Lower leg skin (tissue), 3 donors: ENCODE measurements around the gene TEKT3.

Experiments used
- POLR2A ChIP-seq, 2 donors: fragments of 450-650 bp; IDR thresholded peaks; one replicate each; pipeline ENCODE4 v1.6.1; 2016 to 2017; ENCODE audit warnings: antibody characterized with exemption in 2 of 2, mild to moderate bottlenecking in 1 of 2, moderate library complexity in 1 of 2
- TF ChIP-seq, protein P1 (sequence below), 3 donors: fragments of 450-650 bp; IDR thresholded peaks; one replicate each; pipeline ENCODE4 v1.5.1; 2016; ENCODE audit warnings: antibody characterized with exemption in 3 of 3, mild to moderate bottlenecking in 3 of 3, moderate library complexity in 2 of 3

DNA sequence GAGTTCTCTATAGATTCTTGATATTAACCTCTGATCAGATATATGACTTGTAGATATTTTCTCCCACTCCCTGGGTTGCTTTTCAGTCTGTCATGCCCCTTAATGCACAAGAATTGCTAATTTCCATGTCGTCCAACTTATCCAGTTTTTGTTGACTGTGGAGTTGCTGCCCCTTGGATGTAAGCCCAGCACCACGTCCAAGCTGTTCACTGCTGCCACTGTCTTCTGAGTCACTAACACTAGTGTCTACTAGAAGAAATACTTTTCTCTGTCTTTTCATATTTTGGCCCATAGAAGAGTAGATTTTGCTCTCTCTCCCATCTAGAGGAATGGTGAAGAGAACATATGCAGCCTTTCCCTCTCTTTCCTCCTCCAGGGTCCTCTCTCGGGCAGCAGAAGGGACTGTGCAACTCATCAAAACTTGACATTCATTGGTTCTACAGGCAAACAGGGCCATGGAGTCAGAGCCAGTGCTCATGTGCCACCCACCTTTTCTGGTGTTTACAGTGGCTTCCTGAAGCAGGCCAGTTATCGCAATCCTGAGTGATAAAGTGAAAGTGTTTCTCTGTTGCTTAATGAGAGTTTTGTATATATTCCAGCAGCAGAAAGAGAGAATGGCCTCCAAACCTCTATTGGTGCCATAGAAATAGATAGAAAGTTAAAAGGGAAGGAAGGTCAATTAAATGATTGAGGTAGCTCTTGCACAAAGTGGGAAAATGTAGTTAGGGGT is 53.7 kb downstream of the TEKT3 start:
- TF ChIP-seq POLR2A (IDR thresholded peaks at IDR 0.05): no peak
- TF ChIP-seq, protein P1, sequence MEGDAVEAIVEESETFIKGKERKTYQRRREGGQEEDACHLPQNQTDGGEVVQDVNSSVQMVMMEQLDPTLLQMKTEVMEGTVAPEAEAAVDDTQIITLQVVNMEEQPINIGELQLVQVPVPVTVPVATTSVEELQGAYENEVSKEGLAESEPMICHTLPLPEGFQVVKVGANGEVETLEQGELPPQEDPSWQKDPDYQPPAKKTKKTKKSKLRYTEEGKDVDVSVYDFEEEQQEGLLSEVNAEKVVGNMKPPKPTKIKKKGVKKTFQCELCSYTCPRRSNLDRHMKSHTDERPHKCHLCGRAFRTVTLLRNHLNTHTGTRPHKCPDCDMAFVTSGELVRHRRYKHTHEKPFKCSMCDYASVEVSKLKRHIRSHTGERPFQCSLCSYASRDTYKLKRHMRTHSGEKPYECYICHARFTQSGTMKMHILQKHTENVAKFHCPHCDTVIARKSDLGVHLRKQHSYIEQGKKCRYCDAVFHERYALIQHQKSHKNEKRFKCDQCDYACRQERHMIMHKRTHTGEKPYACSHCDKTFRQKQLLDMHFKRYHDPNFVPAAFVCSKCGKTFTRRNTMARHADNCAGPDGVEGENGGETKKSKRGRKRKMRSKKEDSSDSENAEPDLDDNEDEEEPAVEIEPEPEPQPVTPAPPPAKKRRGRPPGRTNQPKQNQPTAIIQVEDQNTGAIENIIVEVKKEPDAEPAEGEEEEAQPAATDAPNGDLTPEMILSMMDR (IDR thresholded peaks at IDR 0.05): no peak
